HG03159 (cell line): ENCODE measurements around the gene COQ3.
A peak's percentile ranks its signal among the peaks of the same experiment; 100 is the strongest.

Source experiments
- ATAC-seq: cut with Tn5 transposase; IDR thresholded peaks from one replicate; pipeline ENCODE4 v1.9.1; 2021; ENCODE audit warnings: mild to moderate bottlenecking, moderate library complexity; ENCODE audit not compliant: unreplicated experiment

COQ3 gene

DNA sequence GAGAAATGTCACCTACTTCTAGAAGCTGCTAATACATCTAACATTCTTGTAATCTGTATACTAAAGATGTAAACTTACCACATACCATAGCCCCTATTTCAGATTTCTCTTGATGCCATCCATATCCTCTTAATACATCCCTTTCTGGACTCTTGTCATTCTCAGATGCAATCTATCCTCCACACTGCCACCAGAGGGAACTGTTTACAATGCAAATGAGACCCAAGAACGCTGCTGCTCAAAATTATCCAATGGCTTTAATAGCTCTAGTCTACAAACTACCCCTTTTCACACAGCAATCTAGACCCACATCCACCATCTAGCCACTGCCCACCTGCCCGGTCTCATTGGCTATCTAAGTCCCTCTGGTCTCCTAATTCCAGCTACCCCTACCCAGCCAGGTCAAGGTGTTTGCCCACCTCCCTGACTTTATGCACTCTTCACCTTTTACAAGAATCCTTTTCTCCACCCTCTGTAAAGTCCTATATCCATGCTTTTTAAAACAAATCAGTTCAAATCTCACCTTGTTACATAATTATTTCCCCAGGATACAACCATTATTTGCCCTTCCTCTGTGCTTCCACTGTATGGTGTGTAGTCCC lies 59.4 kb downstream of the COQ3 start:
- peak; percentile 35 for ATAC-seq

DNA sequence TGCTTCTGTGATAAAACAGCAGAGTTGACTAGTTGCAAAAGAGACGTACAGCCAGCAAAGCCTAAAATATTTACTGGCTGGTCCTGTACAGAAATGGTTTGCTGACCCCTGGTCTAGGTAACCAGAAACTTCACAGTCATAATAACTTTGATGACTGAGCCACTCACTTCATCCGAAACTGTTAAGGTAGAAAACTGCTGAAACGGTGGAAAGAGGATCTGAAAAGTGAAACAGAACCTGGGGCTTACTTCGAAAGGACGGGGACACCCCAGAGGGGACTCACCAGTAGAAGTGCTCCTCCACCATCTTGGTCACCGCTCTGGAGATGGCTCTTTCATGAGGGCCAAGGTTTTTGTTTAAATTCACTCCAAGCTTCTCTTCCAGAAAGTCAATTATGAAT lies 60.9 kb downstream of the COQ3 start:
- peak; percentile 89 for ATAC-seq

DNA sequence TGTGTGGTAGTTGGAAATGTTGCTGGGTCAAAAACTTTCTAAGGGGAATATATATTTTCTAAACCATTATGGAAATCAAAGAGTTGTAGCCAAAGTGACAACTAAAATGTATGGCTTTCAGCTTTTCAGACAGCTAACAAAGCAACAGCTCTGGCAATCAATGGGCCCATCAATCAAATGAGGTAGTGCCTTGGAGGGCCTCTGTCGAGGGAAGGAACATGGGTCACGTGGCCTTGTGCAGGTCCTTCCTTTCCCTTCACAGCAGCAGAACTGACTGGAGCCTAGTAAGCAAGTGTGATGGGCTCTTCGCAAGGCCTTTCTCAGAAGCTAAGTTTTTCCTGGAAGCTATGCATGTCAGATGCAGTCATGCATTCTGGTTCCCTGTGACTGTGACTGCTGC lies 62.5 kb downstream of the COQ3 start:
- ATAC-seq: no peak

DNA sequence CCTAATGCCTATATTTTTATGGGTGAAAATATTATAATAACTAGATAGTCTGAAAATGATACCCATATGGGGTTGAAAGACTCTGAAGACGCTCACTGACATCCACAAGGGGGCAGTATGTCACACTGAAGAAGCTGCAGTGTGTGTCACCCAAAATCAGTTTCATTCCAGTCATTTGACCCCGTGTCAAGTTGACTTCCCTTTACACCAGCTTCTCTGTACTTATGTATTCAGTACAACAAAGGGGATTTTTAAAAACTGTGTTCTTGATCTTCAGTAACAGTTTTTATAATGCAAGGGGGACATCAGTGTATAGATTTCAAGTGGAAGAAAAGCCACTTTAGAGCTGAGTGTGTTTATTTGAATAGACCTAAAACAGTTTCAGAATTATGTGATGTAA lies 63.8 kb downstream of the COQ3 start:
- ATAC-seq: peak; percentile 74

DNA sequence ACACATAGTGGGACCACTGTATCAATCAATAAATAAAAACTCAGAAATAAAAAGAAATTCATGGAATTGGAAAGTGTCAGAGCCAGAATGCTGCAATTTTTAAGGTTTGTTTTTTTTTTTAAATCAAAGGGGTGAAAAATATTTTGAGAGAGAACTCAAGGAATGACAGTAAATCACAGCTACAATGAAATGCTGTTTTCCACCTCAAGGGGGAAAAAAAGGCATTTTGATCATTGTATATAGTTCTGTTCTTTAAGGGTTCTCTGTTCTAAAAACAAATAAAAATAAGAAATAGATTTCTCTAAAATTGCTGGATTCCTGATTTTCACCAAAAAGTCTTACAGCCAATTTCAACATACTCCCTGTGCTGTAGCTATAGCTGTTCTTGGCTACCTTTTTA lies 69.0 kb downstream of the COQ3 start:
- no peak for ATAC-seq
